Uterus (tissue), 2 donors: ENCODE results near the gene DYNC2H1.

ENCODE experiments used
- POLR2A ChIP-seq, 2 donors: fragments of 450-650 bp; IDR thresholded peaks; one replicate each; pipeline ENCODE4 v1.6.1; 2016; ENCODE audit warnings: antibody characterized with exemption in 2 of 2, mild to moderate bottlenecking in 1 of 2, moderate library complexity in 1 of 2
- TF ChIP-seq, protein P1 (sequence below), 4 experiments: fragments of 200-600 bp in 2 of 4; fragments of 450-650 bp in 2 of 4; sonication (generic) in 2 of 4; IDR thresholded peaks; one replicate each; pipeline ENCODE4 v1.5.1; 2016 to 2019; ENCODE audit warnings: antibody characterized with exemption in 4 of 4, mild to moderate bottlenecking in 2 of 4, moderate library complexity in 1 of 4

DNA sequence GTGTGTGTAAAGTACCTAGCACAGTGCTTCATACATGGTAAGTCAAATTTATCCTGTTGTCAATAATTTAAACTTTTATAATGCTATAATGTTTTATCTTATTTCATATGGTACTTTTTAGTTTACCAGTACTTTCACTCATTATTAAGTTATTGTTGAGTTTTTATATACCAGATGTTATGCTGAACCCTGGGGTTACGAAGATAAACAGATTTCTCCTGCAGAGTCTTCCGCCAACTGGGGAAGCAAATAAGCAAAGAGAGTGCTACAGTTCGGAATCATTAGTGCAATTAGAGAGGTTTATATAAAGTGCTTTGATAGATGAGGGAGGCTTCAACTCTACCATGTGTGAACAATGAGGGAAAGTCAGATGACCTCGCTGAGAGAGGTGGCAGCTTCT is 362.3 kb downstream of the DYNC2H1 start:
- TF ChIP-seq POLR2A (IDR thresholded peaks at IDR 0.05): no peak
- TF ChIP-seq, protein P1, sequence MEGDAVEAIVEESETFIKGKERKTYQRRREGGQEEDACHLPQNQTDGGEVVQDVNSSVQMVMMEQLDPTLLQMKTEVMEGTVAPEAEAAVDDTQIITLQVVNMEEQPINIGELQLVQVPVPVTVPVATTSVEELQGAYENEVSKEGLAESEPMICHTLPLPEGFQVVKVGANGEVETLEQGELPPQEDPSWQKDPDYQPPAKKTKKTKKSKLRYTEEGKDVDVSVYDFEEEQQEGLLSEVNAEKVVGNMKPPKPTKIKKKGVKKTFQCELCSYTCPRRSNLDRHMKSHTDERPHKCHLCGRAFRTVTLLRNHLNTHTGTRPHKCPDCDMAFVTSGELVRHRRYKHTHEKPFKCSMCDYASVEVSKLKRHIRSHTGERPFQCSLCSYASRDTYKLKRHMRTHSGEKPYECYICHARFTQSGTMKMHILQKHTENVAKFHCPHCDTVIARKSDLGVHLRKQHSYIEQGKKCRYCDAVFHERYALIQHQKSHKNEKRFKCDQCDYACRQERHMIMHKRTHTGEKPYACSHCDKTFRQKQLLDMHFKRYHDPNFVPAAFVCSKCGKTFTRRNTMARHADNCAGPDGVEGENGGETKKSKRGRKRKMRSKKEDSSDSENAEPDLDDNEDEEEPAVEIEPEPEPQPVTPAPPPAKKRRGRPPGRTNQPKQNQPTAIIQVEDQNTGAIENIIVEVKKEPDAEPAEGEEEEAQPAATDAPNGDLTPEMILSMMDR (IDR thresholded peaks at IDR 0.05): no peak
